ENCODE measurements around the gene SLC22A1. TPM values are rescaled to one million over a fixed set of nuclear protein-coding genes. Genes with fewer than 3 reads are reported as not detected.

Gene SLC22A1
- total and polyA plus RNA-seq, 12 donors = 0.26 to 7.1 (median 1.7) TPM; not detected in 2

DNA sequence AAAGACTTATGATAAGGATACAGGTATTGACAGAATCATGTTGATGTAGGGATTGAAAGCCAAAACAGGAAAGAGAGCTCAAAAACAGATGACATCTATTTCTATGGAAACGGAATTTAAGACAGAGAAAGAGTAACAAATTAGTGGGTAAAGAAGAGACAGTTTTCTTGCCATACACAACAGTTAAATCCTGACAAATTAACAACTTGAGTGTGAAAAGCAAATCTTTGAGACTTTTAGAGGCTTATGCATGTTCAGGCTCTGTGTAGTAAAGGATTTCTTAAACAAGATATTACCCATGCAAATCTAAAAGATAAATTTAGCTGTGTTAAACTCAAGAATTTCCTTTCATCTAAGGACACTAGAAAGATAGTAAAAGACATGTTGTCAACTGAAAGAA, 68.5 kb downstream of the SLC22A1 start:
- Histone ChIP-seq H3K4me3 (no peak overlapping the region), H3K36me3 (replicated peaks in 1 of 2) (no peaks in the 10 kb centered on the region), H3K27me3 (no peaks in the 10 kb centered on the region), H3K4me1 (replicated peaks in 1 of 2) (no peaks in the 10 kb centered on the region), H3K27ac (no peak overlapping the region), H3K9me3 (replicated peaks in 1 of 3) (peaks cover 0 to 23% (median 8%) of the 10 kb centered on the region in 3 donors)
- WGBS, 4 donors = 77 to 86% (median 83%) methylated on average over 1 of the region's 1 CpG
- no peak for DNase-seq
- TF ChIP-seq, protein P1, sequence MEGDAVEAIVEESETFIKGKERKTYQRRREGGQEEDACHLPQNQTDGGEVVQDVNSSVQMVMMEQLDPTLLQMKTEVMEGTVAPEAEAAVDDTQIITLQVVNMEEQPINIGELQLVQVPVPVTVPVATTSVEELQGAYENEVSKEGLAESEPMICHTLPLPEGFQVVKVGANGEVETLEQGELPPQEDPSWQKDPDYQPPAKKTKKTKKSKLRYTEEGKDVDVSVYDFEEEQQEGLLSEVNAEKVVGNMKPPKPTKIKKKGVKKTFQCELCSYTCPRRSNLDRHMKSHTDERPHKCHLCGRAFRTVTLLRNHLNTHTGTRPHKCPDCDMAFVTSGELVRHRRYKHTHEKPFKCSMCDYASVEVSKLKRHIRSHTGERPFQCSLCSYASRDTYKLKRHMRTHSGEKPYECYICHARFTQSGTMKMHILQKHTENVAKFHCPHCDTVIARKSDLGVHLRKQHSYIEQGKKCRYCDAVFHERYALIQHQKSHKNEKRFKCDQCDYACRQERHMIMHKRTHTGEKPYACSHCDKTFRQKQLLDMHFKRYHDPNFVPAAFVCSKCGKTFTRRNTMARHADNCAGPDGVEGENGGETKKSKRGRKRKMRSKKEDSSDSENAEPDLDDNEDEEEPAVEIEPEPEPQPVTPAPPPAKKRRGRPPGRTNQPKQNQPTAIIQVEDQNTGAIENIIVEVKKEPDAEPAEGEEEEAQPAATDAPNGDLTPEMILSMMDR (IDR thresholded peaks at IDR 0.05) = no peak
- TF ChIP-seq POLR2A (IDR thresholded peaks at IDR 0.05) = no peak
- intact Hi-C loops (cut with DNase I) = no loop called here

DNA sequence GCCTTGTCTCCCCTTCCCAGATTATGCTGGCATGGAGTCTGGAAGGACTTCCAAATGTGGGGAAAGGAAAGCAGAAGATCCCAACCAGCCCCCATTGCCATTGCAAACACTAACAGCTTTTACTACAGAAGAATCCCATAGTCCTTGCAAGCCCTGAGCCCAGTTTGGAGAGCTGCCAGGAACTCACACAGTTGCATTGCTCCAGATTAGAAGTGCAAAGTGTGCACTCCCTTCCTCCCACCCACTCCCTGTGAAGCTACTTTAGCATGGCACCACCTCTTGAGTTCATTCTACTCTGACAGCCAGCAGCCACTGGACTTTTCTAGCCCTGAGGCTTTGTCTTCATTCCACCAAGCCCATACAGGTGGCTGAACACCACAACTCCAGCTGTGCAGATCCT, 69.4 kb downstream of the SLC22A1 start:
- intact Hi-C loops (cut with DNase I) = no loop called here
- Histone ChIP-seq H3K4me3 (no peak overlapping the region), H3K9me3 (replicated peaks in 1 of 3) (peaks cover 0 to 23% (median 8%) of the 10 kb centered on the region in 3 donors), H3K27ac (no peak overlapping the region), H3K36me3 (replicated peaks in 1 of 2) (no peaks in the 10 kb centered on the region), H3K27me3 (no peaks in the 10 kb centered on the region), H3K4me1 (replicated peaks in 1 of 2) (no peaks in the 10 kb centered on the region)
- DNase-seq = peak in 1 of 7 donors; percentile 32
- TF ChIP-seq, protein P1 (IDR thresholded peaks at IDR 0.05) = no peak
- TF ChIP-seq POLR2A (IDR thresholded peaks at IDR 0.05) = no peak

DNA sequence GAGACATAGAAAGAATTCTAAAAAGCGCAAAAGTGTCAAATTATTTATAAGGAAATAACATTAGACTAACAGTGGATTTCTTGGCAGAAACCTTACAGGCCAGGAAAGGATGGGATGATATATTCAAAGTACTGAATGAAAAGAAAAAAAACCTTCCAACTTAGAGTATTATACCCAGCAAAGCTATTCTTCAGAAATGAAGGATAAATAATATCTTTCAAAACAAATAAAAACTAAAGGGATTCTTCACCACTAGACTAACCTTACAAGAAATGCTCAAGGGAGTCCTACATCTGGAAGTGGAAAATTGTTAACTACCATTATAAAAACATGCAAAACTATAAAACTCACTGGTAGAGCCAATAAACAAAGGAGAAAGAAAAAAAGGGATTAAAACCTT, 71.2 kb downstream of the SLC22A1 start:
- Histone ChIP-seq H3K4me1 (replicated peaks in 1 of 2) (no peaks in the 10 kb centered on the region), H3K36me3 (replicated peaks in 1 of 2) (no peaks in the 10 kb centered on the region), H3K9me3 (replicated peaks in 1 of 3) (peaks cover 0 to 23% (median 8%) of the 10 kb centered on the region in 3 donors), H3K27ac (no peak overlapping the region), H3K27me3 (no peaks in the 10 kb centered on the region), H3K4me3 (no peak overlapping the region)
- no peak for DNase-seq
- intact Hi-C loops (cut with DNase I) = no loop called here
- WGBS, 4 donors = 87 to 100% (median 94%) methylated on average over 1 of the region's 1 CpG
- no peak for TF ChIP-seq POLR2A (IDR thresholded peaks at IDR 0.05)
- TF ChIP-seq, protein P1 (IDR thresholded peaks at IDR 0.05) = no peak

DNA sequence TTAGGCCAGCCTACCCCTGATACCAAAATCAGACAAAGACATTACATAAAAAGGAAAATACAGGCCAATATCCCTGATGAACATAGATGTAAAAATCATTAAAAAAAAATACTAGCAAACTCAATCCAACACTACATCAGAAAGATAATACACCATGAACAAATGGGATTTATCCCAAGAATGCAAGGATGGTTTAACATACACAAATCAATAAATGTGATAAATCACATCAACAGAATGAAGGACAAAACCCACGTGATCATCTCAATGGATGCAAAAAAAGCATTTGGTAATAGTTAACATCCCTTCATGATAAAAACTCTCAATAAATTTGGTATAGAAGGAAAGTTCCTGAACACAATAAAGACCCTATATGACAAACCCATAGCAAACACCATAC, 73.2 kb downstream of the SLC22A1 start:
- H3K4me3 ChIP-seq = no peak overlapping the region
- H3K27ac ChIP-seq = no peak overlapping the region
- intact Hi-C loops (cut with DNase I) = no loop called here
- no peaks in the 10 kb centered on the region for H3K4me1 ChIP-seq (replicated peaks in 1 of 2)
- no peak for TF ChIP-seq POLR2A (IDR thresholded peaks at IDR 0.05)
- TF ChIP-seq, protein P1 (IDR thresholded peaks at IDR 0.05) = no peak
- H3K9me3 ChIP-seq (replicated peaks in 1 of 3) = peaks cover 0 to 23% (median 8%) of the 10 kb centered on the region in 3 donors
- no peak for DNase-seq
- no peaks in the 10 kb centered on the region for H3K27me3 ChIP-seq
- WGBS, 4 donors = 61 to 81% (median 64%) methylated on average over 1 of the region's 1 CpG
- no peaks in the 10 kb centered on the region for H3K36me3 ChIP-seq (replicated peaks in 1 of 2)

All from adrenal gland (tissue), 12 donors.